IPS-18c (cell line): Measurements from ENCODE around the gene GKAP1.

Source experiments
- H3K4me3 ChIP-seq: 2 replicates; pipeline ENCODE4 v1.7.0; 2013; ENCODE audit warnings: low read depth, mild to moderate bottlenecking, low read length, moderate library complexity; ENCODE audit not compliant: insufficient read depth
- H3K9me3 ChIP-seq: one replicate; pipeline ENCODE4 v1.6.1; 2013; ENCODE audit warnings: mild to moderate bottlenecking, low read length, moderate library complexity; ENCODE audit not compliant: control insufficient read depth, insufficient read depth

The GKAP1 gene

GRCh38 chr9:83701769-83702168 lies 115.8 kb downstream of the GKAP1 start:
- H3K4me3 ChIP-seq = no peak overlapping the region

GRCh38 chr9:83701286-83701685 lies 116.3 kb downstream of the GKAP1 start:
- no peak overlapping the region for H3K4me3 ChIP-seq
- H3K9me3 ChIP-seq = no peaks in the 10 kb centered on the region

More at GRCh38 chr9:83701769-83702168, 115.8 kb downstream of the GKAP1 start:
- no peaks in the 10 kb centered on the region for H3K9me3 ChIP-seq

- no peak overlapping the region for H3K4me3 ChIP-seq
- no peaks in the 10 kb centered on the region for H3K9me3 ChIP-seq
These were observed 118.0 kb downstream of the GKAP1 start for GRCh38 chr9:83699615-83700014.

- no peaks in the 10 kb centered on the region for H3K9me3 ChIP-seq
- H3K4me3 ChIP-seq = no peak overlapping the region
These were observed 118.5 kb downstream of the GKAP1 start for GRCh38 chr9:83698976-83699585.

- H3K4me3 ChIP-seq = no peak overlapping the region
- H3K9me3 ChIP-seq = no peaks in the 10 kb centered on the region
These were observed 126.1 kb downstream of the GKAP1 start for GRCh38 chr9:83691492-83691891.
